Measurements from ENCODE around the gene RBBP8.
A peak's percentile ranks its signal among the peaks of the same experiment; 100 is the strongest.
"Not testable (repeated sequence)": the region's sequence is repeated elsewhere in the genome, so short reads cannot be mapped to it uniquely, and the experiment has no call there.

Gene RBBP8

GRCh38 chr18:22900558-22901238 is 32.4 kb upstream of the RBBP8 start:
- Histone ChIP-seq H2BK120ac (ENCODE audit: low read depth, low read length) (no peak overlapping the region), H3K18ac (ENCODE audit: low read length) (no peak overlapping the region), H3K9me3 (replicated peaks in 1 of 2; ENCODE audit: control insufficient read depth in 2 of 2, insufficient read depth in 1 of 2, low read depth in 1 of 2, low read length in 2 of 2) (no peaks in the 10 kb centered on the region), H3K4me2 (ENCODE audit: insufficient read depth, low read length, poor library complexity, severe bottlenecking) (no peak overlapping the region), H2AFZ (ENCODE audit: low read length) (no peak overlapping the region), H4K91ac (ENCODE audit: low read depth, low read length, poor library complexity) (no peak overlapping the region), H3K36me3 (replicated peaks in 1 of 2; ENCODE audit: control insufficient read depth in 2 of 2, insufficient read depth in 2 of 2, low read length in 2 of 2) (no peaks in the 10 kb centered on the region), H3K79me1 (ENCODE audit: low read depth, low read length) (no peaks in the 10 kb centered on the region), H4K8ac (ENCODE audit: low read depth, low read length) (no peak overlapping the region), H3K4me3 (ENCODE audit: low read length in 2 of 2) (no peak overlapping the region), H2BK15ac (ENCODE audit: low read length) (no peak overlapping the region), H3K23ac (ENCODE audit: low read depth, low read length, poor library complexity) (no peak overlapping the region), H3K9ac (ENCODE audit: low read depth, low read length, poor library complexity) (no peak overlapping the region), H3K4ac (ENCODE audit: low read length) (no peak overlapping the region), H3K27me3 (ENCODE audit: control insufficient read depth in 3 of 3, insufficient read depth in 3 of 3, low read depth in 1 of 3, low read length in 3 of 3) (no peaks in the 10 kb centered on the region), H3K4me1 (ENCODE audit: control insufficient read depth in 2 of 2, insufficient read depth in 1 of 2, low read depth in 1 of 2, low read length in 2 of 2) (no peaks in the 10 kb centered on the region), H2BK12ac (ENCODE audit: low read length) (no peak overlapping the region), H2BK5ac (ENCODE audit: low read length) (no peak overlapping the region), H3K14ac (ENCODE audit: low read length) (peak overlapping the region; percentile 64), H3K27ac (replicated peaks; ENCODE audit: low read length) (no peak overlapping the region), H2AK5ac (ENCODE audit: low read depth, low read length) (peak overlapping the region; percentile 70)
- DNase-seq (ENCODE audit: low spot score): no peak
- WGBS, 2 donors (ENCODE audit: extremely low coverage in 2 of 2, insufficient read length in 2 of 2, insufficient replicate concordance in 1 of 2): no CpG with 5 or more reads among the region's 5 CpGs

- Histone ChIP-seq H3K23ac (ENCODE audit: low read depth, low read length, poor library complexity) (no peak overlapping the region), H3K79me1 (ENCODE audit: low read depth, low read length) (no peaks in the 10 kb centered on the region), H3K27me3 (ENCODE audit: control insufficient read depth in 3 of 3, insufficient read depth in 3 of 3, low read depth in 1 of 3, low read length in 3 of 3) (no peaks in the 10 kb centered on the region), H3K27ac (replicated peaks; ENCODE audit: low read length) (no peak overlapping the region), H4K91ac (ENCODE audit: low read depth, low read length, poor library complexity) (no peak overlapping the region), H3K4me2 (ENCODE audit: insufficient read depth, low read length, poor library complexity, severe bottlenecking) (no peak overlapping the region), H3K9me3 (replicated peaks in 1 of 2; ENCODE audit: control insufficient read depth in 2 of 2, insufficient read depth in 1 of 2, low read depth in 1 of 2, low read length in 2 of 2) (no peaks in the 10 kb centered on the region), H3K18ac (ENCODE audit: low read length) (no peak overlapping the region), H2BK120ac (ENCODE audit: low read depth, low read length) (no peak overlapping the region), H3K14ac (ENCODE audit: low read length) (no peak overlapping the region), H3K4me1 (ENCODE audit: control insufficient read depth in 2 of 2, insufficient read depth in 1 of 2, low read depth in 1 of 2, low read length in 2 of 2) (no peaks in the 10 kb centered on the region), H2AFZ (ENCODE audit: low read length) (no peak overlapping the region), H3K4me3 (ENCODE audit: low read length in 2 of 2) (no peak overlapping the region), H2BK15ac (ENCODE audit: low read length) (no peak overlapping the region), H3K9ac (ENCODE audit: low read depth, low read length, poor library complexity) (no peak overlapping the region), H3K36me3 (replicated peaks in 1 of 2; ENCODE audit: control insufficient read depth in 2 of 2, insufficient read depth in 2 of 2, low read length in 2 of 2) (no peaks in the 10 kb centered on the region), H4K8ac (ENCODE audit: low read depth, low read length) (no peak overlapping the region), H3K4ac (ENCODE audit: low read length) (no peak overlapping the region), H2BK5ac (ENCODE audit: low read length) (no peak overlapping the region), H2BK12ac (ENCODE audit: low read length) (no peak overlapping the region), H2AK5ac (ENCODE audit: low read depth, low read length) (no peak overlapping the region)
- no peak for DNase-seq (ENCODE audit: low spot score)
Measured at GRCh38 chr18:22902093-22902492, 31.0 kb upstream of the RBBP8 start.

GRCh38 chr18:22903248-22903647 is 29.9 kb upstream of the RBBP8 start:
- H2BK15ac ChIP-seq (ENCODE audit: low read length); H2BK12ac ChIP-seq (ENCODE audit: low read length); H3K27ac ChIP-seq (replicated peaks; ENCODE audit: low read length); H3K4ac ChIP-seq (ENCODE audit: low read length); H3K14ac ChIP-seq (ENCODE audit: low read length); H3K4me1 ChIP-seq (ENCODE audit: control insufficient read depth in 2 of 2, insufficient read depth in 1 of 2, low read depth in 1 of 2, low read length in 2 of 2); H3K18ac ChIP-seq (ENCODE audit: low read length); H3K79me1 ChIP-seq (ENCODE audit: low read depth, low read length); H3K4me3 ChIP-seq (ENCODE audit: low read length in 2 of 2); H3K36me3 ChIP-seq (replicated peaks in 1 of 2; ENCODE audit: control insufficient read depth in 2 of 2, insufficient read depth in 2 of 2, low read length in 2 of 2); H3K9ac ChIP-seq (ENCODE audit: low read depth, low read length, poor library complexity); H3K27me3 ChIP-seq (ENCODE audit: control insufficient read depth in 3 of 3, insufficient read depth in 3 of 3, low read depth in 1 of 3, low read length in 3 of 3); H2BK5ac ChIP-seq (ENCODE audit: low read length); H3K23ac ChIP-seq (ENCODE audit: low read depth, low read length, poor library complexity); H3K4me2 ChIP-seq (ENCODE audit: insufficient read depth, low read length, poor library complexity, severe bottlenecking); DNase-seq (ENCODE audit: low spot score); H2AK5ac ChIP-seq (ENCODE audit: low read depth, low read length); H4K91ac ChIP-seq (ENCODE audit: low read depth, low read length, poor library complexity); H4K8ac ChIP-seq (ENCODE audit: low read depth, low read length); H2AFZ ChIP-seq (ENCODE audit: low read length); H2BK120ac ChIP-seq (ENCODE audit: low read depth, low read length); H3K9me3 ChIP-seq (replicated peaks in 1 of 2; ENCODE audit: control insufficient read depth in 2 of 2, insufficient read depth in 1 of 2, low read depth in 1 of 2, low read length in 2 of 2): not testable (repeated sequence)
- WGBS, 2 donors (ENCODE audit: extremely low coverage in 2 of 2, insufficient read length in 2 of 2, insufficient replicate concordance in 1 of 2): no CpG with 5 or more reads among the region's 2 CpGs

GRCh38 chr18:22912149-22912548 is 21.0 kb upstream of the RBBP8 start:
- Histone ChIP-seq H3K4me3 (ENCODE audit: low read length in 2 of 2) (no peak overlapping the region), H3K79me1 (ENCODE audit: low read depth, low read length) (no peaks in the 10 kb centered on the region), H3K4ac (ENCODE audit: low read length) (no peak overlapping the region), H3K4me1 (ENCODE audit: control insufficient read depth in 2 of 2, insufficient read depth in 1 of 2, low read depth in 1 of 2, low read length in 2 of 2) (peaks cover 0 to 1% of the 10 kb centered on the region in 2 donors), H2BK120ac (ENCODE audit: low read depth, low read length) (no peak overlapping the region), H2AK5ac (ENCODE audit: low read depth, low read length) (no peak overlapping the region), H2AFZ (ENCODE audit: low read length) (no peak overlapping the region), H3K4me2 (ENCODE audit: insufficient read depth, low read length, poor library complexity, severe bottlenecking) (no peak overlapping the region), H3K27me3 (ENCODE audit: control insufficient read depth in 3 of 3, insufficient read depth in 3 of 3, low read depth in 1 of 3, low read length in 3 of 3) (peaks cover 0 to 2% (median 0%) of the 10 kb centered on the region in 3 experiments), H3K9me3 (replicated peaks in 1 of 2; ENCODE audit: control insufficient read depth in 2 of 2, insufficient read depth in 1 of 2, low read depth in 1 of 2, low read length in 2 of 2) (no peaks in the 10 kb centered on the region), H2BK12ac (ENCODE audit: low read length) (no peak overlapping the region), H2BK5ac (ENCODE audit: low read length) (no peak overlapping the region), H4K91ac (ENCODE audit: low read depth, low read length, poor library complexity) (no peak overlapping the region), H4K8ac (ENCODE audit: low read depth, low read length) (no peak overlapping the region), H3K18ac (ENCODE audit: low read length) (no peak overlapping the region), H3K27ac (replicated peaks; ENCODE audit: low read length) (no peak overlapping the region), H2BK15ac (ENCODE audit: low read length) (no peak overlapping the region), H3K23ac (ENCODE audit: low read depth, low read length, poor library complexity) (no peak overlapping the region), H3K9ac (ENCODE audit: low read depth, low read length, poor library complexity) (no peak overlapping the region), H3K36me3 (replicated peaks in 1 of 2; ENCODE audit: control insufficient read depth in 2 of 2, insufficient read depth in 2 of 2, low read length in 2 of 2) (no peaks in the 10 kb centered on the region), H3K14ac (ENCODE audit: low read length) (no peak overlapping the region)
- no peak for DNase-seq (ENCODE audit: low spot score)
- WGBS, 2 donors (ENCODE audit: extremely low coverage in 2 of 2, insufficient read length in 2 of 2, insufficient replicate concordance in 1 of 2): no CpG with 5 or more reads among the region's 1 CpG
